GM10266 (cell line): ENCODE measurements around the gene YIF1B.
"Not testable (repeated sequence)": the region's sequence is repeated elsewhere in the genome, so short reads cannot be mapped to it uniquely, and the experiment has no call there.

Experiments used
- DNase-seq: peaks from one replicate; pipeline ENCODE4 v3.0.0; 2012; ENCODE audit errors: extremely low spot score
- TF ChIP-seq, protein P1 (sequence below): IDR thresholded peaks from 2 replicates; pipeline ENCODE4 v1.5.1; 2012; ENCODE audit warnings: mild to moderate bottlenecking, low read depth; ENCODE audit not compliant: control insufficient read depth, insufficient read depth; ENCODE audit errors: missing control alignments

YIF1B gene, protein sequence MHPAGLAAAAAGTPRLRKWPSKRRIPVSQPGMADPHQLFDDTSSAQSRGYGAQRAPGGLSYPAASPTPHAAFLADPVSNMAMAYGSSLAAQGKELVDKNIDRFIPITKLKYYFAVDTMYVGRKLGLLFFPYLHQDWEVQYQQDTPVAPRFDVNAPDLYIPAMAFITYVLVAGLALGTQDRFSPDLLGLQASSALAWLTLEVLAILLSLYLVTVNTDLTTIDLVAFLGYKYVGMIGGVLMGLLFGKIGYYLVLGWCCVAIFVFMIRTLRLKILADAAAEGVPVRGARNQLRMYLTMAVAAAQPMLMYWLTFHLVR

DNA sequence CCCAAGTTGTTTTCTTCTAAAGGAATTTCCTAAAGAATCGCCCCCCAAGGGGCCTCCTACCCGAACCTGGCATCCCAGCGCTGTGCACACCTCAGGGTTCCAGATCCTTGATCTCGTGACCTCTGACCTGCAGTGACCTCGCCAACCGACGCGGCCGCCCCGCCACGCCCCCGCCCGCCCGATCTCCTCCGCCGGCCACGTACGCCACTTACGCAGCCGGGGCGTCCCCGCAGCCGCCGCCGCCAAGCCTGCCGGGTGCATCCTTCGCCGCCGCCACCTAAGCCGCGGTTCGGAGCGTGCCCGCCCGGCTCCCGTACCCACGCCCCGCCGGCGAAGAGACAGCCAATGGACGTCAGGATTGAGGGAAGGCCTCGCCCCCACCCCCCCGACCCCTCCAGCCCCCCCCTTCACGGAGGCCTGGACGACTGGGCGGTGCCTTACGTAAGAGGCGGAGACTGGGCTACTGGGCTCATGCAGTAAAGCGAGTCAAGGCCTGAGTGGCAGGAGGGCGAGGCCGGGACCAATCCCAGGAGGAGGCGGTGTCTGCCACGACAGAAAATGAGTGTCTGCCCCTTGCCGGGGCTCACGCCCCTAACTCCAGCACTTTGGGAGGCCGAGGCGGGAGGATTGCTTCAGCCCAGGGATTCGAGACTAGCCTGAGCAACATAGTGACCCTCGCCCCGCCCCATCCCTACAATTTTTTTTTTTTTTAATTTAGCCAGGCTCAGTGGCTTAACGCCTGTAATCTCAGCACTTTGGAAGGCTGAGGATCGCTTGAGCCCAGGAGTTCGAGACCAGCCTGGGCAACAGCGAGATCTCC lies at the start of gene YIF1B:
TSS of gene YIF1B (minus strand) at position 291 of the 820 bp plus-strand sequence. CDS start at position 261, 30 bp downstream.
- peak; percentile 99 for DNase-seq

DNA sequence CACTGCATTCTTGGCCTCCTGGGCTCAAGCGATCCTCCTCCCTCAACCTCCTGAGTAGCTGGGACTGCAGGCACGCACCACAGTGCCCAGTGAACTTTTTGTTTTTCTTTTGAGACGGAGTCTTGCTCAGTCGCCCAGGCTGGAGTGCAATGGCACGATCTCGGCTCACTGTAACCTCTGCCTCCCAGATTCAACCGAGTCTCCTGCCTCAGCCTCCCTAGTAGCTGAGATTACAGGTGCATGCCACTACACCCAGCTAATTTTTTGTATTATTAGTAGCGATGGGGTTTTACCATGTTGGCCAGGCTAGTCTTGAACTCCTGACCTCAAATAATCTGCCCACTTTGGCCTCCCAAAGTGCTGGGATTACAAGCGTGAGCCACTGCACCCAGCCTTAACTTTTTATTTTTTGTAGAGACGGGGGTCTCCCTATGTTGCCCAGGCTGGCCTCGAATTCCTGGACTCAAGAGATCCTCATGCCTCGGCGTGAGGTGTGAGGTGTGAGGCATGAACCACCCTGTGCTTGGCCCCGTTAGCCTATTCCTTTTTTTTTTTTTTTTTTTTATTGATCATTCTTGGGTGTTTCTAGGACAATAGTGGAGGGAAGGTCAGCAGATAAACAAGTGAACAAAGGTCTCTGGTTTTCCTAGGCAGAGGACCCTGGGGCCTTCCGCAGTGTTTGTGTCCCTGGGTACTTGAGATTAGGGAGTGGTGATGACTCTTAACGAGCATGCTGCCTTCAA lies 47.4 kb upstream of the YIF1B start:
- DNase-seq: not testable (repeated sequence)

More for the DNA sequence above, at the start of gene YIF1B:
- TF ChIP-seq, protein P1, sequence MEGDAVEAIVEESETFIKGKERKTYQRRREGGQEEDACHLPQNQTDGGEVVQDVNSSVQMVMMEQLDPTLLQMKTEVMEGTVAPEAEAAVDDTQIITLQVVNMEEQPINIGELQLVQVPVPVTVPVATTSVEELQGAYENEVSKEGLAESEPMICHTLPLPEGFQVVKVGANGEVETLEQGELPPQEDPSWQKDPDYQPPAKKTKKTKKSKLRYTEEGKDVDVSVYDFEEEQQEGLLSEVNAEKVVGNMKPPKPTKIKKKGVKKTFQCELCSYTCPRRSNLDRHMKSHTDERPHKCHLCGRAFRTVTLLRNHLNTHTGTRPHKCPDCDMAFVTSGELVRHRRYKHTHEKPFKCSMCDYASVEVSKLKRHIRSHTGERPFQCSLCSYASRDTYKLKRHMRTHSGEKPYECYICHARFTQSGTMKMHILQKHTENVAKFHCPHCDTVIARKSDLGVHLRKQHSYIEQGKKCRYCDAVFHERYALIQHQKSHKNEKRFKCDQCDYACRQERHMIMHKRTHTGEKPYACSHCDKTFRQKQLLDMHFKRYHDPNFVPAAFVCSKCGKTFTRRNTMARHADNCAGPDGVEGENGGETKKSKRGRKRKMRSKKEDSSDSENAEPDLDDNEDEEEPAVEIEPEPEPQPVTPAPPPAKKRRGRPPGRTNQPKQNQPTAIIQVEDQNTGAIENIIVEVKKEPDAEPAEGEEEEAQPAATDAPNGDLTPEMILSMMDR: no peak

DNA sequence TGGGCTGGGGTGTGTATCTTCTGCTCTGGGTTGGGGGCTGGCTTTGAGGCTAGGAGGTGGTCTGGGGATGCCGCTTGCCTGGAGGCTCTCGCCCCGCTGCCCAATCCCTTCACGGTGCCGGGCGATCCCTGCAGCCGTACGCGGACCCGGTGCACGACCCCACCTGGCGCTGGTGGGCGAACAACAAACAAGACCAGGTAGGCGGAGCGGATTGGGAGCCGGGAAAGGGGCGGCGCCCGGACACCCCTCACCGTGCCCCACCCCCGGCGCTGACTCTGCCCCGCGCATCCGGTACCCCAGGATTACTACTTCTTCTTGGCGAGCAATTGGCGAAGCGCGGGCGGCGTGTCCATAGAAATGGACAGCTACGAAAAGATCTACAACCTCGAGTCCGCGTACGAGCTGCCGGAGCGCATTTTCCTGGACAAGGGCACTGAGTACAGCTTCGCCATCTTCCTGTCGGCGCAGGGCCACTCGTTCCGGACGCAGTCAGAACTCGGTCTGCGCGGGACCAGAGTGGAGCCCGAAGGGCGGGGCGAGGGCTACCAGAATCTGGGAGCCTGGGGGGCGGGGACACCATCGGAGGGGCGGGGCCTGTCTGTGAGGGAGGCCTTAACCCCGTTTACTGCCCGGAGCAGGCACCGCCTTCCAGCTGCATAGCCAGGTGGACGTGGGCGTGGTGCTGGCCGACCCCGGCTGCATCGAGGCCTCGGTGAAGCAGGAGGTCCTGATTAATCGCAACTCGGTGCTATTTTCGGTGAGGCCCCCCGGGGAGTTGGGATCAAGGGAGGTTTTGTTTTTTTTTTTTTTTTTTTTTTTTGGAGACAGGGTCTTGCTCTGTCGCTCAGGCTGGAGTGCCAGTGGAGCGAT lies 46.6 kb upstream of the YIF1B start:
- DNase-seq: peak; percentile 80
- TF ChIP-seq, protein P1: no peak

DNA sequence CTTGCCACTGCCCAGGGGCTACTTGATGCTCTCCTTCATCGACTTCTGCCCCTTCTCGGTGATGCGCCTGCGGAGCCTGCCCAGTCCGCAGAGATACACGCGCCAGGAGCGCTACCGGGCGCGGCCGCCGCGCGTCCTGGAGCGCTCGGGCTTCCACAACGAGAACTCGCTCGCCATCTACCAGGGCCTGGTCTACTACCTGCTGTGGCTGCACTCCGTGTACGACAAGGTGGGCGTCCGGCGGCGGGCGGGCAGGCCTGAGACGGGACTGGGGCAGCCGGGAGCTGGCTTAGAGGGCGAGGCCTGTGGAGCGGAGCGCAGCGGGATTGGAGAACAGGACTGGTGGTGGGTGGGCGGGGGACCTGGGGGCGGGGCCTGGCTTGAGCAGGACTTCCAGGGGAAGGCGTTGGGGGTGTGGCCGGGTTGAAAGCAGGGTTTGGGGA lies 45.9 kb upstream of the YIF1B start:
- peak; percentile 83 for DNase-seq
- TF ChIP-seq, protein P1: no peak

DNA sequence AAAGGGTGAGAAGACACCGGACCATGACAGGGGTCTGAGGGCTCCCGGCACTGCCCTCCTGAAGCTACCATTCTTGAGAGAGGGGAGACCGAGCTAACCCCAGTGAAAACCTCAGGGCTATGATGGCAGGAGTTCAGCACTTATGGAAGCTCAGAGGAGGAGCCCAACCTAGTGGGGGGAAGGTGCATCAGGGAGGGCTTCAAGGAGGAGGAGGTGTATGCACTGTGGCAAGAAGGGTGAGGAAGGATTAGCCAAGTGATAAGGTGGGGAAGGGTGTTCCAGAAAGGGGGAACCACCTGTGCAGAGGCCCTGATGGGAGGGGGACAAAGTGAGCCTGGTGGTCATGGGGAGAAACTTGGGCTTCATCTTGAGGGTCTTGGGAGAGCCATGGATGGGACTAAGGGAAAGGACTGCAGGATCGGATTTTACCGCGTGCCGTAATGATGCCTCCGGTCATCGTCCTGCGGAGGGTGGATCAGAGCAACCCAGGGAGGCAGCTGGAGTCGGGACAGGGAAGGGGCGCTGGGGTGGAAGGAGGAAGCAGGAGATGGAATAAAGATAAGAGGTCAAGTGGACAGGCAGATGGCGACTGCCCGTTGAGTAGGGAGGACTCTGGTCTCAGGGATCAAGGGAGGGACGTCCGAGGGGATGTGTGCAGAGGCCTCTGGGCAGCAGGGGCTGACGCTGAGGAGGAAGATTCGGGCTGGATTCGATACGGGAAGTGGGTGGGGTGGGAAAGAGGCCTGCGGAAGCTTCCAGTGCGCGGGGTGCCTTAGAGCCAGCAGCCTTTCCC lies 45.3 kb upstream of the YIF1B start:
- TF ChIP-seq, protein P1: no peak
- no peak for DNase-seq

DNA sequence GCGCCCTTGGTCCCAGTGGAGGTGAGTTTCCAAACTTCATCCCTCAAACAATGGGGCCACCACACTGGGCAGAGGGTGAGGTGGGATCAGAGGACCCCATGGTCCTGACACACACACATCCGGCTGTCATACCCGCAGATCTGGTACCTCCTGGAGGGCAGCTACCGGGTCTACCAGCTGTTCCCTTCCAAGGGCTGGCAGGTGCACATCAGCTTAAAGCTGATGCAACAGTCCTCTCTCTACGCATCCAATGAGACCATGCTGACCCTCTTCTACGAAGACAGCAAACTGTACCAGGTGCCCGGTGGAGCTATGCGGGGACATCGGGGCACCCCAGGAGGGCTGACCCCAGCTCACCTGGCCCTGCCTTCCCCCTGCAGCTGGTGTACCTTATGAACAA lies 44.6 kb upstream of the YIF1B start:
- DNase-seq: no peak
- TF ChIP-seq, protein P1: no peak
